ENCODE measurements around the gene TTC23. TPM values are rescaled to one million over a fixed set of nuclear protein-coding genes. Genes with fewer than 3 reads are reported as not detected.
A peak's percentile ranks its signal among the peaks of the same experiment; 100 is the strongest.

TTC23 gene
- total RNA-seq, 1 experiment from 2014 or later, result 17.8 TPM

- TF ChIP-seq AFF4 (CRISPR knock-in tag; IDR thresholded peaks at IDR 0.05; ENCODE audit: borderline replicate concordance) (no peak), MLX (CRISPR knock-in tag; IDR thresholded peaks at IDR 0.05) (no peak), NR1H2 (CRISPR knock-in tag; IDR thresholded peaks at IDR 0.05) (no peak), ELF4 (CRISPR knock-in tag; IDR thresholded peaks at IDR 0.05; ENCODE audit: low read depth) (no peak), SMAD3 (CRISPR knock-in tag; IDR thresholded peaks at IDR 0.05; ENCODE audit: borderline replicate concordance) (no peak), FOXP4 (CRISPR knock-in tag; IDR thresholded peaks at IDR 0.05) (no peak), ZNF219 (CRISPR knock-in tag; IDR thresholded peaks at IDR 0.05; ENCODE audit: borderline replicate concordance) (no peak), ZBTB21 (CRISPR knock-in tag; IDR thresholded peaks at IDR 0.05; ENCODE audit: borderline replicate concordance) (no peak)
Measured at GRCh38 chr15:99250494-99250856, 1.1 kb upstream of the TTC23 start (continued).

GRCh38 chr15:99250001-99250400 lies 620 bp upstream of the TTC23 start:
- ATAC-seq (no peak), DNase-seq (ENCODE audit: low spot score) (no peak)
- Mint-ChIP-seq H3K27ac (0 out of 2 replicates have a peak overlapping the region, but pooled peaks have one; percentile 43), H3K36me3 (no peaks in the 10 kb centered on the region), H3K9me3 (no peaks in the 10 kb centered on the region), H3K27me3 (ENCODE audit: low read depth) (no peaks in the 10 kb centered on the region), H3K4me1 (peaks cover 25% of the 10 kb centered on the region), H3K4me3 (no peak overlapping the region)
- ChIA-PET POLR2A (no interaction called here), CTCF (interaction anchor here (0.5 kb wide), 1 partner anchor 13 kb away, joined by 4 read pairs; no protein-coding TSS in a partner anchor)
- TF ChIP-seq NFYB (CRISPR knock-in tag; conservative IDR thresholded peaks at IDR 0.05; ENCODE audit: low read depth) (no peak), NR3C1 (CRISPR knock-in tag; conservative IDR thresholded peaks at IDR 0.05; ENCODE audit: low read depth) (no peak), TEAD4 (CRISPR knock-in tag; IDR thresholded peaks at IDR 0.05) (no peak), NR1H2 (CRISPR knock-in tag; IDR thresholded peaks at IDR 0.05) (no peak), E2F5 (CRISPR knock-in tag; IDR thresholded peaks at IDR 0.05) (no peak), ATF2 (CRISPR knock-in tag; IDR thresholded peaks at IDR 0.05; ENCODE audit: borderline replicate concordance, low read depth) (no peak), ZNF121 (CRISPR knock-in tag; IDR thresholded peaks at IDR 0.05) (no peak), GTF2I (CRISPR knock-in tag; conservative IDR thresholded peaks at IDR 0.05) (no peak), USF1 (CRISPR knock-in tag; IDR thresholded peaks at IDR 0.05) (no peak)
- TF ChIP-seq, protein P1, sequence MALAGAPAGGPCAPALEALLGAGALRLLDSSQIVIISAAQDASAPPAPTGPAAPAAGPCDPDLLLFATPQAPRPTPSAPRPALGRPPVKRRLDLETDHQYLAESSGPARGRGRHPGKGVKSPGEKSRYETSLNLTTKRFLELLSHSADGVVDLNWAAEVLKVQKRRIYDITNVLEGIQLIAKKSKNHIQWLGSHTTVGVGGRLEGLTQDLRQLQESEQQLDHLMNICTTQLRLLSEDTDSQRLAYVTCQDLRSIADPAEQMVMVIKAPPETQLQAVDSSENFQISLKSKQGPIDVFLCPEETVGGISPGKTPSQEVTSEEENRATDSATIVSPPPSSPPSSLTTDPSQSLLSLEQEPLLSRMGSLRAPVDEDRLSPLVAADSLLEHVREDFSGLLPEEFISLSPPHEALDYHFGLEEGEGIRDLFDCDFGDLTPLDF (CRISPR knock-in tag; IDR thresholded peaks at IDR 0.05), result no peak
- TF ChIP-seq, protein P2, sequence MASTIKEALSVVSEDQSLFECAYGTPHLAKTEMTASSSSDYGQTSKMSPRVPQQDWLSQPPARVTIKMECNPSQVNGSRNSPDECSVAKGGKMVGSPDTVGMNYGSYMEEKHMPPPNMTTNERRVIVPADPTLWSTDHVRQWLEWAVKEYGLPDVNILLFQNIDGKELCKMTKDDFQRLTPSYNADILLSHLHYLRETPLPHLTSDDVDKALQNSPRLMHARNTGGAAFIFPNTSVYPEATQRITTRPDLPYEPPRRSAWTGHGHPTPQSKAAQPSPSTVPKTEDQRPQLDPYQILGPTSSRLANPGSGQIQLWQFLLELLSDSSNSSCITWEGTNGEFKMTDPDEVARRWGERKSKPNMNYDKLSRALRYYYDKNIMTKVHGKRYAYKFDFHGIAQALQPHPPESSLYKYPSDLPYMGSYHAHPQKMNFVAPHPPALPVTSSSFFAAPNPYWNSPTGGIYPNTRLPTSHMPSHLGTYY (CRISPR knock-in tag; IDR thresholded peaks at IDR 0.05), result no peak
- TF ChIP-seq, protein P3, sequence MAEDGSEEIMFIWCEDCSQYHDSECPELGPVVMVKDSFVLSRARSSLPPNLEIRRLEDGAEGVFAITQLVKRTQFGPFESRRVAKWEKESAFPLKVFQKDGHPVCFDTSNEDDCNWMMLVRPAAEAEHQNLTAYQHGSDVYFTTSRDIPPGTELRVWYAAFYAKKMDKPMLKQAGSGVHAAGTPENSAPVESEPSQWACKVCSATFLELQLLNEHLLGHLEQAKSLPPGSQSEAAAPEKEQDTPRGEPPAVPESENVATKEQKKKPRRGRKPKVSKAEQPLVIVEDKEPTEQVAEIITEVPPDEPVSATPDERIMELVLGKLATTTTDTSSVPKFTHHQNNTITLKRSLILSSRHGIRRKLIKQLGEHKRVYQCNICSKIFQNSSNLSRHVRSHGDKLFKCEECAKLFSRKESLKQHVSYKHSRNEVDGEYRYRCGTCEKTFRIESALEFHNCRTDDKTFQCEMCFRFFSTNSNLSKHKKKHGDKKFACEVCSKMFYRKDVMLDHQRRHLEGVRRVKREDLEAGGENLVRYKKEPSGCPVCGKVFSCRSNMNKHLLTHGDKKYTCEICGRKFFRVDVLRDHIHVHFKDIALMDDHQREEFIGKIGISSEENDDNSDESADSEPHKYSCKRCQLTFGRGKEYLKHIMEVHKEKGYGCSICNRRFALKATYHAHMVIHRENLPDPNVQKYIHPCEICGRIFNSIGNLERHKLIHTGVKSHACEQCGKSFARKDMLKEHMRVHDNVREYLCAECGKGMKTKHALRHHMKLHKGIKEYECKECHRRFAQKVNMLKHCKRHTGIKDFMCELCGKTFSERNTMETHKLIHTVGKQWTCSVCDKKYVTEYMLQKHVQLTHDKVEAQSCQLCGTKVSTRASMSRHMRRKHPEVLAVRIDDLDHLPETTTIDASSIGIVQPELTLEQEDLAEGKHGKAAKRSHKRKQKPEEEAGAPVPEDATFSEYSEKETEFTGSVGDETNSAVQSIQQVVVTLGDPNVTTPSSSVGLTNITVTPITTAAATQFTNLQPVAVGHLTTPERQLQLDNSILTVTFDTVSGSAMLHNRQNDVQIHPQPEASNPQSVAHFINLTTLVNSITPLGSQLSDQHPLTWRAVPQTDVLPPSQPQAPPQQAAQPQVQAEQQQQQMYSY (CRISPR knock-in tag; IDR thresholded peaks at IDR 0.05), result no peak

Measured in WTC11 (cell line).